ENCODE results near the gene DYRK2.
"Not testable (repeated sequence)": the region's sequence is repeated elsewhere in the genome, so short reads cannot be mapped to it uniquely, and the experiment has no call there.

The DYRK2 gene

GRCh38 chr12:67672507-67672906 is 24.0 kb downstream of the DYRK2 start:
- not testable (repeated sequence) for DNase-seq

DNA sequence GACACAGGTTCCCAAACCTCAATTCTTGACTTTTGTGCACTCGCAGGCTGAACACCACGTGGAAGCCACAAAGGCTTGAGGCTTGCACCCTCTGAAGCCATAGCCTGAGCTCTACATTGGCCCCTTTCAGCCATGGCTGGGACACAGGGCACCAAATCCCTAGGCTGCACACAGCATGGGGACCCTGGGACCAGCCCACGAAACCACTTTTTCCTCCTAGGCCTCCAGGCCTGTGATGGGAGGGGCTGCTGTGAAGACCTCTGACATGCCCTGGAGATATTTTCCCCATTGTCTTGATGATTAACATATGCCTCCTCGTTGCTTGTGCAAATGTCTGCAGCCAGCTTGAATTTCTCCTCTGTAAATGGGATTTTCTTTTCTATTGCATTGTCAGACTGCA is 25.0 kb downstream of the DYRK2 start:
- DNase-seq = not testable (repeated sequence)

- DNase-seq = no peak
Measured at GRCh38 chr12:67674417-67674816, 25.9 kb downstream of the DYRK2 start.

DNA sequence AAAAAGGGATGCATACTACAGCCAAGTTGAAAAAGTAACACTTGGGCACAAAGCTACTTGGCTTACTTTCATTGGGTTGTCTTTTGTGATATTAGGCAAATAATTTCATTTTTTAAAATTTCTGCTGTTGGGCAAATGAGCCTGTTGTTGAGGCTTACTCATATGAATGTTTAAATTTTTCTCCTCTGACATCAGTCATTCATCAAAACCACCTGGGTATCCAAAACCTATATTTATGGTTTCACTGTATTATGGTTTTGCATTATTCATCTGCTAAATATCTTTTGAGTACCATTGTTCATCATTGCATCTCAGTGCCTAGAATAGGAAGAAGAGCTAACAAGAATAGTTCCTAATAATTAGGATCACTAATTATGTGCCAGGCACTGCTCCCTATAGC is 28.1 kb downstream of the DYRK2 start:
- no peak for DNase-seq

DNA sequence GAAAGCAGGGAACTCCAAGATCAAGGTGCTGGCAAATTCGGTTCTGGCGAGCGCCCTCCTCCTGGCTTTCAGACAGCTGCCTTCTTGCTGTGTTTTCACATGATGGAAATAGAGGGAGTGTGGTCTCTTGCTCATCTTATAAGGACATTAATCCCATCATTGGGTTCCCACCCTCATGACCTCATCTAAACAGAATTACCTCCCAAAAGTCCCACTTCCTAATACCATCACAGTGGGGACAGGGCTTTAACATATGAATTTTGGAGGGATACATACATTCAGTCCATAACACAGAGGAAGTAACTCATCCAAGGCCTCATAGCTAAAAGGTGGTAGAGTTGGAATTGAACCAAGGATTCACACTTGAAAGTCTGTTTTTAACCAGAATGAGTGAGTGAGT is 28.6 kb downstream of the DYRK2 start:
- DNase-seq = no peak

GRCh38 chr12:67681105-67681778 is 32.7 kb downstream of the DYRK2 start:
- DNase-seq = no peak

- no peak for DNase-seq
Measured at GRCh38 chr12:67681941-67682620, 33.5 kb downstream of the DYRK2 start.

GRCh38 chr12:67689385-67689784 is 40.8 kb downstream of the DYRK2 start:
- no peak for DNase-seq

GRCh38 chr12:67690656-67691055 is 42.1 kb downstream of the DYRK2 start:
- no peak for DNase-seq

DNA sequence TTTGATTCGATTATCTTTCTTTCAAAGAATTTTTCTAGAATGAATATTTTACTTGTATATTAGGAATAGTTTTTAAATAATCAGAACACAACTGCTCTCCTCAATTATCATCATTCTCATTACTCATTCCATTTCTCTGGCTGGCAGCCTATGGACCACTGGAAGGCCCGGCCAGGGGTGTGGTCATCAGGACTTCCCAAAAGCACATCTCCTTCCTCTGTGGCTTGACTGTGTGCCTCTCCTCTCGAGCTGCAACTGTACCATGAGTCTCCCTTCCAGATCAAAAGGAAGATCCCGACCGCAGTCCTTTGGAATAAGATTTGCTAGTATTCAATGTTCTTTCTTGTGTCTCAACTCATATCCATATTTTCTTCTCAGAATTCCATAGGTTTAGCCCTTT is 42.7 kb downstream of the DYRK2 start:
- no peak for DNase-seq

GRCh38 chr12:67692135-67692534 is 43.6 kb downstream of the DYRK2 start:
- DNase-seq = no peak

GRCh38 chr12:67692966-67693365 is 44.4 kb downstream of the DYRK2 start:
- DNase-seq = no peak

DNA sequence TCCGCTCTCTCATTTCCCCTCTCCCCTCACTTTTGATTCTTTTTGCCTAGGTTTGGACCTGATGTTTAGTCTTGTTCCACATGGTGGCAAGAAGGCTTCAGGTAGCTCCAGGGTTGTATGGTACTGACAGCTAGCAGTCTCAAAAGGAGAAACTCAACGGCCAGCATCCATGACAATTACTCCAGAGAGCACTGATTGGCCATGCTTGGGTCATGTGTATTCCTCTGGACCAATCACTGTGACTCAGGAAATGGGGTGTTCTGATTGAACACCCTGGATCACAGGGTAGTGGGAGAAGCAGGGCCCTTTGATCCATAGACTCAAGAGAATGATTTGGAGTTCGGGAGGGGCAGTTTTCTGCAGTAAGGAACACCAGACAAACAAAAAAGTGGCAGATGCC is 45.3 kb downstream of the DYRK2 start:
- DNase-seq = no peak

GRCh38 chr12:67694306-67694900 is 45.9 kb downstream of the DYRK2 start:
- no peak for DNase-seq

DNA sequence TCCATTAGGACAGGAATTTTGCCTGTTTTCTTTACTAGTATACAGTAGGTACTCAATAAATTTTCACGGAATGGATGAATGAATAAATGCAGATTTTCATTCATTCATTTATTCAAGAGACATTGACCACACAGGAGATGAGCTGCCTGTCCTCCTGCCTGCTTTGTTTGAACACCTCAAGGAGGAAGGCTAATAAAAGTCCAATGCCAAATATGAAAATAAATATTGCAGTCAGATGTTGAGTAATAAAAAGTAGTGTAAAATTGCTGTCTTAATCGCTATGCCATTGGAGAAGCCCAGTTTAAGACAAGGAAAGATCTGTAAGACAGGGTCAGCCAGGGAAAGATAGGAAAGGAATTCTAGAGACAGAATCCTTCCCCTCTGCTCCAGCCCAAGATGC is 47.4 kb downstream of the DYRK2 start:
- DNase-seq = no peak

DNA sequence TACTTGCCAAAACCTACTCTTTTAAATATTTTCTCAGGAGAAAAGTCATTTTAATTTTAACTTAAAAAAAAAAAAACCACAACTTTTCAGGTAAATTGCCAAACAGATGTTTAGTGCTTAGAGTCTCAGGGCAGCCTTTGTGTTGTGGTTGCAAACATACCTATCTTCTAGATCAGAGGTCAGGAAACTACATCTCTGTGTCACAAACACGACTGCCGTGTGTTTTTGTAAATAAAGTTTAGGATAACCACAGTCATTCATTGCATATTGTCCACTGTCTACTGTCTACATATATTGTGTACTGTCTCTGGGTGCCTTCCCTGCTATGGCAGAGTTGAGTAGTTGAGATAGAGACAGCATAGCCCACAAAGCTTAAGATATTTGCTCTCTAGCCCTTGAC is 48.9 kb downstream of the DYRK2 start:
- DNase-seq = no peak

DNA sequence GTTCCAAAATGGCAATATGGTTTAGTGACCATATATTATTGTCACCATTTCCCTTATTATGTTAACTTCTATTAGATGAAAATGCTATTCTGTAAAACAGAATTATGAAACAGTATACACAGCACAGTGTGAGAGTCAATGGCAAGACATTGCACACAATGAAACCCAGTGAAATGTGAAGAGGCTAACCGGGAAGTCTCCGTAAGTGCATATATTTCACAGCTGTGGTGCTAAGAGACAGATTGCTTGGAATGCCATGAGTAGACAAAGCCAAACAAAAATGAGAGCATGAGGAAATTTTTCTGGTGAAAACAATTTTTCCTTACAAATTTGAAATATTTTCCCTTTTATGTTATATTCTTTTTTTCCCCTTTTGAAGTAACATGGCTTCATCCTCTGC is 49.4 kb downstream of the DYRK2 start:
- no peak for DNase-seq

DNA sequence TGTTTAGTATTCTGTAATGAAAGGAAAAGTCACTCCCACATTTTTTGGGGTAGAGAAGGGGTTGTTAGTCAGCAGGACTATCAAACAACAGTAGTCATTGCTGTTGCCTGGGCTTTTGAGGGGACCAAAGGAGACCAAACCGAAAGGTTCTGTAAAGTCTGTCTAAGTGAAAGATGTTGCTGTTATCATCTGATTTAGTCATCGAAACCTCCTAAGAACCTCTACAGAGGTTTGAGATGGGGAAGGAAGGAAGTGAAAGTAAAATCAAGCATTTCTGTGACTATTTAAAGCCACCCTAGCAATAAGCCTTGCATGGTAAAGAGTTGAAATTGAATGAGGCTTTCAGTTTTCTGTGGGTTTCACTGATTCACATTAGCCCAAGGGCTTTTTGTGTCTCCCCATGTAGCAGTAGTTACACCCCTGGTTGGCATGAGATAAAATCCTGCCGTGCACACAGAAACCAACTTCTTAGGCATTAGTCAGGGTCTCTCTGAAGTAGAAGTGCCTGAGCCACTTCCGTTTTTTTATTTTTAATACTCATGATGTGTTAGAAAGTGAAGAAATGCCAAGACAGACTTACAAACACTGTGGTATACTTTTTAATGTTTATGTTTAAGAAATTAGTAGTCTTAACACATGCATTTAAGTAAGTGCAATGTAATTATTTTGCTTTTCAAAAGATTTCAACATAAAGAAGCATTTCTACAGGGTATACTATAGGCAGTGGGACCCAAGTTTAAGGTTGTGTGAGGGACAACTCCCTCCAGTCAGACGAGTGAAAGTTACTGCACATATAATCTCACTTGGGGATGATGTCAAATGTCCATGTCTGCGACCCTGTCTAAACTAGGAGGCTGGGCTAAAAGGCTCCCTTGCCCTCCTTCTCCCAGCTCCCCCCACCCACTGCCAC is 50.4 kb downstream of the DYRK2 start:
- peak; percentile 67 for DNase-seq

GRCh38 chr12:67701121-67701520 is 52.6 kb downstream of the DYRK2 start:
- no peak for DNase-seq

- no peak for DNase-seq
Measured at GRCh38 chr12:67702136-67702535, 53.6 kb downstream of the DYRK2 start.

GRCh38 chr12:67704071-67704470 is 55.5 kb downstream of the DYRK2 start:
- no peak for DNase-seq

GRCh38 chr12:67705394-67706370 is 57.1 kb downstream of the DYRK2 start:
- no peak for DNase-seq
